ENCODE results near the gene TNK1.

TNK1 gene

DNA sequence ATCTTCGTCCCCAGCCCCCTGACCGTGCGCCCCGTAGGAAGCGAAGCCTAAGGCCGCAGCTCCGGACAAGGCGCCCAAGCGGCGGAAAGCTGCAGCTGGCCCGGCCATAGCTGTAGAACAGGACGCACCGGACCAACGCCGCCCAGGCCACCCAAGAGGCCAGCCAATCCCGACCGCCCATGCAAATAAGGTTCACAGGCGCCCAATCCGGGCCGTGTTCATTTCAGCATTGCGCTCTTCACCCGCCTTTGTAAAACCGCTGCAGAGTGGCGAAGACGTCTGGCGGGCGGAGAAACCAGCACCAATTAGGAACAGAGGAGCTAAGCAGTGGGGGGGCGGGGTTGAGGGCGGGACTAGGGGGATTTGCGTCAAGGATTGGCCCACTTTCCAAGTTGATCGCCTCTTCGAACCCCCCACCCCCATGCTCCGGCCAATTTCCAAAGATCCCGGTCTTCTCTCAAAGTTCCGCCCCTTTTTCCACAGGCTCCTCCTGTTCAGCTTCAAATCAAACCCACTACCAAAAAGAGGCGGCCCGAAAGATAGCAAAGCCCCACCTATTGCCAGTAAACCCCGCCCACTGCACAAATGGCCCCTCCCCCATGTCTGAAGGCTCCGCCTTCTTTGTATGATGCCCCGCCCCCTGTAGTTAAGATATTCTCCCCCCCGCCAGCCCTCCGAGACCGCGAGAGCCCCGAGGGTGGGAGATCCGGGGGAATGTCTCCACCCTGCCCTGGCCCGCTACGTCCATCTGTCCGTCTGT lies 23.3 kb downstream of the TNK1 start, which contains the start of gene TMEM256:
TSS of gene TMEM256 (minus strand) at position 121 of the 760 bp plus-strand sequence. CDS start at position 108, 13 bp downstream.
- TF ChIP-seq POLR2A (IDR thresholded peaks at IDR 0.05; ENCODE audit: extremely low read depth, insufficient read length) (peak; percentile 71), MYC (IDR thresholded peaks at IDR 0.05; ENCODE audit: low read depth, low read length) (no peak)
- DNase-seq (ENCODE audit: low read depth), result peak; percentile 97
- peak within 1 kb of the TSS; percentile 68 for H3K4me3 ChIP-seq (ENCODE audit: low read depth, low read length)

DNA sequence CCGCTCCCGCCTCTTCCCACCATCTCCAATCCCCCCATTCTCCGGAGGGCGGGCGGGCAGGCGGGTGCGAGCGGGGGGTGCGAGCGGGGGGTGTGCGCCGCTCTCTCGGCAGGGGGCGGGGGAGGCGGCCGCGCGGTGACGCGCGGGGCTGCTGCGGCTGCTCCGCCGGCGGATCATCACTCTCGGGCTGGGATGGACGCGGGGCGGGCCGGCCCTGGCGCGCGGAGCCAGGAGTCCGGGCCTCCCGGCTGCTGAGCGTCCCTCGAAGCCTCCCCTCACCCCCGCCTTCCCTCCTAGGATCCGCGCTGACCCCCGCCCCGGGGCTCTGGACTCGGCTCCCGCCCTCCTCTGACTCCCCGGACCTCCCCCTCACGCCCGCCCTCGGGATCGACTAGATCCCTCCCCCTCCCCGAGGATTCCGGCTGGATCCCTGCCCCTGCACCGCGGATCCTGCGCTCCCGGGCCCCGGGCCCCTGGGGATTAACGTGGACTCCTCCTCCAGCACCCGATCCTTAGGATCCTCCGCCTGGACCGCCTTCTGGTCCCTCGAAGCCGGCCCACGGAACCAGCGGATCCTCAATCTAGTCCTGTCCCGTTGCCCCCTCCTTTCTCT lies 24.0 kb downstream of the TNK1 start:
- no peak for TF ChIP-seq MYC (IDR thresholded peaks at IDR 0.05; ENCODE audit: low read depth, low read length)
- TF ChIP-seq, protein P1, sequence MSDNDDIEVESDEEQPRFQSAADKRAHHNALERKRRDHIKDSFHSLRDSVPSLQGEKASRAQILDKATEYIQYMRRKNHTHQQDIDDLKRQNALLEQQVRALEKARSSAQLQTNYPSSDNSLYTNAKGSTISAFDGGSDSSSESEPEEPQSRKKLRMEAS (IDR thresholded peaks at IDR 0.05; ENCODE audit: low read depth, low read length), result no peak
- peak; percentile 8 for TF ChIP-seq POLR2A (IDR thresholded peaks at IDR 0.05; ENCODE audit: extremely low read depth, insufficient read length)
- peak; percentile 13 for DNase-seq (ENCODE audit: low read depth)
- H3K4me3 ChIP-seq (ENCODE audit: low read depth, low read length), result peak overlapping the region; percentile 42

DNA sequence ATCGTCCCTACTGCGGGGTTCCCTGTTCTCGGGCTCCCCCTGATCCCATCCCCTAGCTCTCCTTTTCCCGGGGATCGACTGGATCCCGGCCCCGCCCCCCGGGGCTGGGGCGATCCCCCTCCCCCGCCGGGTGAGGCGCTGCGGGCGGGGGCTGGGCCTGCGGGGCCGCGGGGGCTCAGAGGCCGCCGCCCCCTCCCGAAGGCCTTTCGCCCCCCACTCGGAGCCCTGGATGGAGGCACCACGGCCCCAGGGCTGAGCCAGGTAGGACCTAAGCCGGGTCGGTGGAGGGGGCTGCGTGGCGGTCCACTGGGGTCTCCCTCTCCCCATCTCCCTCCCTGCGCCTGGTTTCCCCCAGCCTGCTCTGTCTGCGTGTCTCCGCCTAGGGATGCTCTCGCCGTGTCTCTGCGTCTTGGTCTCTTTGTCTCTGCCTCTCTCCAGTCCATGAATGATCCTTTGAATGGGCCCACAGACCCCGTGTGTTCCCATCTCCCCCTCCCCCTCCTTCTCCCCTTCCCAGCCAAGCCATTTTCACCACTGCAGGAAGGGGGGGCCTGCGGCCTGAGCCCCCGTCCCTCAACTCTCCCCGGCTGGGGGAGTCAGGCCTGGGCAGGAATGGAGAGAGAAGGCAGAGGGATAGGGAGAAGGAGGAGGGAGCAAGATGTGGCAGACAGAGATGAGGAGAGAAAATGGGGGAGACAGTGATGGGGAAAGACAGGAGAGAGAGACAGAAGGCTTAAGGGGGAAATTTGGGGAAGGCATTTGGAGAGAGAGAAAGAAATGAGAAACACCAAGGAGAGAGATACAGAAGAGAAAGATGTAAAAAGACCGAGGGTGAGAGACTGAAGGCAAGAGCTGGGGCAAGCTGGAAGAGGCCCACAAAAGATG lies 24.7 kb downstream of the TNK1 start:
- TF ChIP-seq MYC (IDR thresholded peaks at IDR 0.05; ENCODE audit: low read depth, low read length) (no peak), POLR2A (IDR thresholded peaks at IDR 0.05; ENCODE audit: extremely low read depth, insufficient read length) (no peak)
- TF ChIP-seq, protein P1 (IDR thresholded peaks at IDR 0.05; ENCODE audit: low read depth, low read length), result no peak
- TF ChIP-seq, protein P2, sequence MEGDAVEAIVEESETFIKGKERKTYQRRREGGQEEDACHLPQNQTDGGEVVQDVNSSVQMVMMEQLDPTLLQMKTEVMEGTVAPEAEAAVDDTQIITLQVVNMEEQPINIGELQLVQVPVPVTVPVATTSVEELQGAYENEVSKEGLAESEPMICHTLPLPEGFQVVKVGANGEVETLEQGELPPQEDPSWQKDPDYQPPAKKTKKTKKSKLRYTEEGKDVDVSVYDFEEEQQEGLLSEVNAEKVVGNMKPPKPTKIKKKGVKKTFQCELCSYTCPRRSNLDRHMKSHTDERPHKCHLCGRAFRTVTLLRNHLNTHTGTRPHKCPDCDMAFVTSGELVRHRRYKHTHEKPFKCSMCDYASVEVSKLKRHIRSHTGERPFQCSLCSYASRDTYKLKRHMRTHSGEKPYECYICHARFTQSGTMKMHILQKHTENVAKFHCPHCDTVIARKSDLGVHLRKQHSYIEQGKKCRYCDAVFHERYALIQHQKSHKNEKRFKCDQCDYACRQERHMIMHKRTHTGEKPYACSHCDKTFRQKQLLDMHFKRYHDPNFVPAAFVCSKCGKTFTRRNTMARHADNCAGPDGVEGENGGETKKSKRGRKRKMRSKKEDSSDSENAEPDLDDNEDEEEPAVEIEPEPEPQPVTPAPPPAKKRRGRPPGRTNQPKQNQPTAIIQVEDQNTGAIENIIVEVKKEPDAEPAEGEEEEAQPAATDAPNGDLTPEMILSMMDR (IDR thresholded peaks at IDR 0.05; ENCODE audit: low read depth, low read length), result no peak
- H3K4me3 ChIP-seq (ENCODE audit: low read depth, low read length), result no peak overlapping the region
- DNase-seq (ENCODE audit: low read depth), result no peak

DNA sequence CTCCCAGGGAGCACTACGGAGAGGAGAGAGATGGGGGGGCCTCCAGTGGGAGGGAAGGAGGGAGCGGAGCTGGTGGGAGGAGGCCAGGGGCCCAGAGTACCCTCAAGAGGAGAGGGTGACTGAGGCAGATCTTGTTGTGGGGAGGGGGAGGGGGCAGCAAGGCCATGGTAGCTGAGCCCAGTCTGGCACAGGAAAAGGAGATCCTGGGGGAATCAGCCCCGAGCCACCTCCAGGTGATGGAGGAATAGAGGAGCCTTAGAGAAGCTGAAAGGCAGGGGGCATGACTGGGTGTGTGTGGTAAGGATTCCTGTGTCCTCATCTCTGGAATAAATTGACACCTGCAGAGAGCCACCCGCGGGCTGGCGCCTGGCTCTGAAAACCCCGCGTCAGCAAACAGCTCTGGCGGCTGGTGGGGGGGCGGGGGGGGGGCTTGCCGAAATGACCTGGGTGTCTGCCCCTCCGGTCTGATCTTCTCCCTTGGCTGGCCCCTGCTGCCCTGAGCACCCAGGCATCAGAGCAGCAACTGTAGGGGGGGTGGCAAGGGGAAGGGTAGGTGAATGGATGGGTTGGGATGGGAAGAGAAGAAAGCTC lies 25.4 kb downstream of the TNK1 start:
- TF ChIP-seq POLR2A (IDR thresholded peaks at IDR 0.05; ENCODE audit: extremely low read depth, insufficient read length), result no peak
- TF ChIP-seq, protein P1 (IDR thresholded peaks at IDR 0.05; ENCODE audit: low read depth, low read length), result no peak
- TF ChIP-seq MYC (IDR thresholded peaks at IDR 0.05; ENCODE audit: low read depth, low read length), result no peak
- TF ChIP-seq, protein P2 (IDR thresholded peaks at IDR 0.05; ENCODE audit: low read depth, low read length), result no peak
- no peak overlapping the region for H3K4me3 ChIP-seq (ENCODE audit: low read depth, low read length)
- no peak for DNase-seq (ENCODE audit: low read depth)

DNA sequence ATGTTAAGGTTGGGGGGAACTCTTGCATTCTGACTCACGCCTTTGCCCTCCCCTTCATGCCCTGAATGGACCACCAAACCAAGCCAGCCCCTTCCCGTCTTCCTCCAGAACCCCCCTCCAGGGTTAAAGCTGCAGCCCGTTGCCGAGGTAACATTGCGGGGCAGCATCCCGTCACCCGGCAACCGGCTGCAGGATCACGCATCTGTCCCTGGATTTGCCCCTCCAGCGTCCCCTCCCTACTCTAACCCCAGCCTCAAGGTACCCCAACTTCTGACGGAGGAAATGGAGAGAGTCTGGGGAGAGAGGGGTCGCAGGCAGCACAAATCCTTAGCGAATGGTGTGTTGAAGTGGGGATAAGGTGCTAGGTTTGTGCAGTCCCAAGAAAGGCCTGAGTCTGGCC lies 26.2 kb downstream of the TNK1 start:
- TF ChIP-seq MYC (IDR thresholded peaks at IDR 0.05; ENCODE audit: low read depth, low read length) (no peak), POLR2A (IDR thresholded peaks at IDR 0.05; ENCODE audit: extremely low read depth, insufficient read length) (no peak)
- TF ChIP-seq, protein P1 (IDR thresholded peaks at IDR 0.05; ENCODE audit: low read depth, low read length), result no peak
- TF ChIP-seq, protein P2 (IDR thresholded peaks at IDR 0.05; ENCODE audit: low read depth, low read length), result no peak
- H3K4me3 ChIP-seq (ENCODE audit: low read depth, low read length), result no peak overlapping the region
- no peak for DNase-seq (ENCODE audit: low read depth)

DNA sequence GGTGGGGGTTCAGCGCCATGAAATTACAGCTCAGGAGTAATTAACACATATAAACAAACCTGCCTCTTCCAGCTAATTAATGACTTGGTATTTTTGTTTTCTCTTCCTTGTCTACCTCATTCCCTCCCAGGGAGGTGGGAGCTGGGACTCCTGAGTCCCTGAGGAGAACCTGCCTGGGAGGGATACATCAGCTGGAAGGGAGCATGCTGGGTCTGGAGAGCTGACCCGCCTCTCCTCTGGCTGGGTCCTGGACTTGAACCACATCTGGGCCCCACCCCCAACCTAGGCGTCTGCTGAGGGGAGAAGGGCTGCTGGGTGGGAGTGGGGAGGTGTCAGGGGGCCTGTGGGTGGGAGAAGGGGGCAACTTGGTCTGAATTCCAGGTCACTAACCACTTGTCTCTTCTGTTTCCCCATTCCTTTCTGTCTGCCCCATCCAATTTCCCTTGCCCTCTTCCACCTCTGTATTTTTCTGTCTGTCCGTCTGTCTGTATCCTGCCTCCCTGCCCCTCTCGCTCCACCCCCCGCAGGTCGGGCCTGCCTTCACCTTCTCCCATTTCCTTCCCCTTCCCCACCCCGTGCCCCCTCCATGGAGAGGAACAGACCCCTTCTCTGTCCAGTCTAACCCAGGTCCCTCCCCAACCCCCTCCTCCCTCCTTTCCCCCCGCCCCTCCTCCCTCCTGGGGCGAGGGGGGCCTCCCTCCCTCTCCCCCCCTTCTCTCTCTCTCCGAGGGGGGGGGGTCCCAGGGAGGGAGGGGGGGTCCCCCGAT lies 26.8 kb downstream of the TNK1 start, which contains the start of gene NLGN2:
TSS of gene NLGN2 (plus strand) at position 361 of the 767 bp plus-strand sequence. CDS start 411 bp downstream, outside the sequence.
- TF ChIP-seq, protein P2 (IDR thresholded peaks at IDR 0.05; ENCODE audit: low read depth, low read length), result no peak
- TF ChIP-seq POLR2A (IDR thresholded peaks at IDR 0.05; ENCODE audit: extremely low read depth, insufficient read length), result no peak
- TF ChIP-seq MYC (IDR thresholded peaks at IDR 0.05; ENCODE audit: low read depth, low read length), result no peak
- TF ChIP-seq, protein P1 (IDR thresholded peaks at IDR 0.05; ENCODE audit: low read depth, low read length), result no peak
- no peak for DNase-seq (ENCODE audit: low read depth)
- H3K4me3 ChIP-seq (ENCODE audit: low read depth, low read length), result no peak within 1 kb of the TSS

Data from NB4 (cell line).